OCI-LY7 (cell line): ENCODE results near the gene TMC1. TPM values are rescaled to one million over a fixed set of nuclear protein-coding genes. Genes with fewer than 3 reads are reported as not detected.

Experiments
- BruUV-seq: library from RNA; stranded (reverse); fragments of 400-500 nt; replicated peaks from 2 replicates; lab custom pipeline; 2021; lab: Mats Ljungman, UMichigan
- CTCF ChIA-PET: fragments of 300-600 bp; sonication (Branson Sonifier 250); formaldehyde crosslinking; loops from one replicate; lab custom pipeline; 2022; ENCODE audit warnings: antibody characterized with exemption; ENCODE audit not compliant: unreplicated experiment; lab: Charles Lee
- POLR2A ChIA-PET: fragments of 300-600 bp; sonication (Branson Sonifier 250); formaldehyde crosslinking; loops from one replicate; lab custom pipeline; 2022; ENCODE audit warnings: antibody characterized with exemption; lab: Charles Lee
- DNase-seq: peaks from one replicate; pipeline ENCODE4 v3.0.0-alpha.2; 2015; ENCODE audit warnings: low spot score
- H2AFZ ChIP-seq: fragments of 200-600 bp; sonication (generic), shearing (Covaris generic); 2 replicates; pipeline ENCODE4 v1.6.1; 2014; ENCODE audit warnings: mild to moderate bottlenecking, antibody characterized with exemption, low read length, moderate library complexity
- H3K27ac ChIP-seq: fragments of 200-600 bp; sonication (generic); 2 replicates; pipeline ENCODE4 v1.5.1; 2014; ENCODE audit warnings: mixed run types, low read depth, mild to moderate bottlenecking, moderate library complexity, low read length, inconsistent platforms; ENCODE audit not compliant: poor library complexity, severe bottlenecking
- H3K36me3 ChIP-seq: fragments of 200-600 bp; sonication (generic); 2 replicates; pipeline ENCODE4 v1.6.1; 2014; ENCODE audit warnings: mild to moderate bottlenecking, antibody characterized with exemption, low read length, moderate library complexity, mixed read lengths; ENCODE audit not compliant: insufficient read depth
- H3K4me1 ChIP-seq: fragments of 200-600 bp; sonication (generic); 2 replicates; pipeline ENCODE4 v1.5.1; 2014; ENCODE audit warnings: mild to moderate bottlenecking, low read length; ENCODE audit not compliant: insufficient read depth, poor library complexity, severe bottlenecking
- H3K4me2 ChIP-seq: fragments of 200-600 bp; sonication (generic); 2 replicates; pipeline ENCODE4 v1.6.1; 2014; ENCODE audit warnings: mild to moderate bottlenecking, low read length
- H3K4me3 ChIP-seq: fragments of 200-600 bp; sonication (generic); 2 replicates; pipeline ENCODE4 v1.5.1; 2014; ENCODE audit warnings: mild to moderate bottlenecking, low read depth, low read length; ENCODE audit not compliant: poor library complexity, severe bottlenecking
- H3K79me2 ChIP-seq: fragments of 200-600 bp; sonication (generic); 2 replicates; pipeline ENCODE4 v1.6.1; 2016; ENCODE audit warnings: low read depth, mild to moderate bottlenecking, low read length, moderate library complexity, mixed read lengths; ENCODE audit not compliant: insufficient read depth
- H3K9me2 ChIP-seq: fragments of 200-600 bp; sonication (generic); 2 replicates; pipeline ENCODE4 v1.6.1; 2016; ENCODE audit warnings: mild to moderate bottlenecking, low read length, mixed read lengths; ENCODE audit not compliant: insufficient read depth
- H3K9me3 ChIP-seq: fragments of 200-600 bp; sonication (generic); 2 replicates; pipeline ENCODE4 v1.6.1; 2014; ENCODE audit warnings: mild to moderate bottlenecking, mixed run types, low read length, mixed read lengths
- H4K20me1 ChIP-seq: fragments of 200-600 bp; sonication (generic); 2 replicates; pipeline ENCODE4 v1.6.1; 2014; ENCODE audit warnings: mild to moderate bottlenecking, antibody characterized with exemption, low read length, moderate library complexity, mixed read lengths; ENCODE audit not compliant: insufficient read depth
- CTCF ChIP-seq: fragments of 200-600 bp; sonication (generic); conservative IDR thresholded peaks from 2 replicates; pipeline ENCODE4 v1.5.1; 2014; ENCODE audit warnings: mild to moderate bottlenecking, antibody characterized with exemption, low read length, moderate library complexity, mixed read lengths
- EZH2phosphoT487 ChIP-seq: fragments of 200-600 bp; sonication (generic); IDR thresholded peaks from 2 replicates; pipeline ENCODE4 v1.6.1; 2018; ENCODE audit warnings: low read depth, borderline replicate concordance, mild to moderate bottlenecking, mixed run types, antibody characterized with exemption, low read length, moderate library complexity, mixed read lengths
- intact Hi-C: fragments of 100-400 bp; cut with micrococcal nuclease; formaldehyde crosslinking; loops from one replicate; pipeline ENCODE4 v1.10.0; 2022; ENCODE audit not compliant: unreplicated experiment
- total RNA-seq, 2 experiments: library from RNA; depleted of rRNA in 1 of 2; stranded (reverse); fragments of >200 nt in 1 of 2; shearing (Covaris generic) in 1 of 2; gene quantifications; 2 replicates each; pipeline ENCODE4 v1.2.3, GENCODE V29; 2014 to 2022

TMC1 gene
- total RNA-seq, 2 experiments from 2014 or later = not detected

DNA sequence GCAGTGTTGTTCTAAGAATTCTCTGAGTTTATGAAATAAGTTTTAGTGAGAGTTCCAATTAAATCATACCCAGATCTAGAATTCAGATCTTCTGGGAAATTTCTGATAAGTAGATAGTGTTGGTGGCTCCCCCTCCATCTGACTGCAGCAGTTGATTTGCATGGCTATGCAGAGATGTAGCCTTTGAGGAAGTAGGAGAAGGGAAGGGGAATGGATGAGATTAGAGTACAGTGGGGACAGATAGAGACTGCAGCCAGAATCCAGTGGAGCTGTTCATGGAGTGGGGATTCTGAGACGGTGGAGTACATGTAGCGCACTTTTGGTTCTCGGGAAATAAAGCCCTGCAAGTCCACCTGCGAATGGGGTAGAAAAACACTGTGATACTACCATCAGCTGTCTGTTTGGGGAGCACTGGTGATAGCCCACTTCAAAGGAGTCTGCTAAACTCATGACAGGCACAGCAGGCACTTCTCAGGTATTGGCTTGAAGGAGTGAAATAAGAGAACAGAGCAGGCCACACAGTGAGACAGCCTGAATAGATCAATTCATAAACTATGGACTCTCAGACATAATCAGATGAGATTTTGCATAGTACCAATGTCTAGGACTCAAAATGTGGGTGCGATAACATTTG is 334.6 kb downstream of the TMC1 start:
- H3K9me2 ChIP-seq = no peaks in the 10 kb centered on the region
- no peaks in the 10 kb centered on the region for H3K79me2 ChIP-seq
- no peak overlapping the region for H3K4me3 ChIP-seq
- intact Hi-C loops = loop anchor here (5.0 kb wide), 1 partner anchor 226 kb away; no protein-coding TSS in a partner anchor
- ChIA-PET POLR2A (no interaction called here), CTCF (no interaction called here)
- TF ChIP-seq EZH2phosphoT487 = no peak
- TF ChIP-seq CTCF = no peak
- no peak overlapping the region for H3K4me2 ChIP-seq
- no peak overlapping the region for H3K27ac ChIP-seq
- no peaks in the 10 kb centered on the region for H3K36me3 ChIP-seq
- H3K9me3 ChIP-seq = no peaks in the 10 kb centered on the region
- H2AFZ ChIP-seq = no peak overlapping the region
- H4K20me1 ChIP-seq = no peaks in the 10 kb centered on the region
- no peaks in the 10 kb centered on the region for H3K4me1 ChIP-seq
- BruUV-seq = no TSS peak
- no peak for DNase-seq

- CTCF ChIA-PET = no interaction called here
- H3K4me1 ChIP-seq = no peaks in the 10 kb centered on the region
- DNase-seq = peak; percentile 31
- no peak overlapping the region for H3K4me3 ChIP-seq
- intact Hi-C loops = loop anchor here (5.0 kb wide), 1 partner anchor 225 kb away; no protein-coding TSS in a partner anchor
- H3K9me3 ChIP-seq = no peaks in the 10 kb centered on the region
- H3K9me2 ChIP-seq = no peaks in the 10 kb centered on the region
- no peak overlapping the region for H3K4me2 ChIP-seq
- H3K79me2 ChIP-seq = no peaks in the 10 kb centered on the region
- BruUV-seq = no TSS peak
- no peaks in the 10 kb centered on the region for H3K36me3 ChIP-seq
- H4K20me1 ChIP-seq = no peaks in the 10 kb centered on the region
- no peak overlapping the region for H2AFZ ChIP-seq
- TF ChIP-seq CTCF (peak; percentile 79), EZH2phosphoT487 (no peak)
- POLR2A ChIA-PET = interaction anchor here (0.6 kb wide), 1 partner anchor 662 kb away, joined by 3 read pairs; no protein-coding TSS in a partner anchor
- no peak overlapping the region for H3K27ac ChIP-seq
These were observed 335.7 kb downstream of the TMC1 start for GRCh38 chr9:72856972-72857623.

DNA sequence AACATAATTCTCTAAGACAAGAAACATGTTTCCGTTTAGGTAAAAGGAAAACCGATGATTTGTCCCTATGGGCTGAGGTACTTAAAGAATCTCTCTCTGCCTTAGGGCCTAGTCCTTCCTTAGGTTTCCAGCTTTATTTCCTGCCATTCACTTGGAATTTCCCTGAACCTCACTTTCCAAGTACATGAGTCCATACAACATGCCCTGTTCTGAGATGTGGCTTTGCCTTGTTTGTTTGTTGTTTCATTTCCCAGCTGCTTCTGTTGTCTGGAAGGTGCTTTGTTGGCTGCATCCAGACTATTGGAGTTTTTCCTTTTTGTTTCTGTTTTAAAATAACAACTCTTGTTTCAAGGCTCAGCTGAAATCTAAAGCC is 336.2 kb downstream of the TMC1 start:
- Histone ChIP-seq H3K9me2 (no peaks in the 10 kb centered on the region), H4K20me1 (no peaks in the 10 kb centered on the region), H3K9me3 (no peaks in the 10 kb centered on the region), H3K36me3 (no peaks in the 10 kb centered on the region), H3K4me1 (no peaks in the 10 kb centered on the region), H3K4me3 (no peak overlapping the region), H2AFZ (no peak overlapping the region), H3K79me2 (no peaks in the 10 kb centered on the region), H3K27ac (no peak overlapping the region), H3K4me2 (no peak overlapping the region)
- ChIA-PET POLR2A (interaction anchor here (0.6 kb wide), 1 partner anchor 662 kb away, joined by 3 read pairs; no protein-coding TSS in a partner anchor), CTCF (no interaction called here)
- no peak for TF ChIP-seq CTCF
- TF ChIP-seq EZH2phosphoT487 = no peak
- BruUV-seq = no TSS peak
- DNase-seq = no peak
- intact Hi-C loops = loop anchor here (5.0 kb wide), 1 partner anchor 225 kb away; no protein-coding TSS in a partner anchor
